GM12864 (cell line): ENCODE data around the gene TNRC6B.

Experiments
- DNase-seq: peaks from one replicate; pipeline ENCODE4 v3.0.0-alpha.2; 2011; ENCODE audit warnings: low read depth
- H3K4me3 ChIP-seq: 2 replicates; pipeline ENCODE4 v1.5.1; 2011; ENCODE audit warnings: mild to moderate bottlenecking, low read depth, low read length, control low read depth
- TF ChIP-seq, protein P1 (sequence below): IDR thresholded peaks from 2 replicates; pipeline ENCODE4 v1.5.1; 2011; ENCODE audit warnings: low read depth, mild to moderate bottlenecking, moderate library complexity, low read length, control low read depth, inconsistent platforms; ENCODE audit errors: missing control alignments

TNRC6B gene

DNA sequence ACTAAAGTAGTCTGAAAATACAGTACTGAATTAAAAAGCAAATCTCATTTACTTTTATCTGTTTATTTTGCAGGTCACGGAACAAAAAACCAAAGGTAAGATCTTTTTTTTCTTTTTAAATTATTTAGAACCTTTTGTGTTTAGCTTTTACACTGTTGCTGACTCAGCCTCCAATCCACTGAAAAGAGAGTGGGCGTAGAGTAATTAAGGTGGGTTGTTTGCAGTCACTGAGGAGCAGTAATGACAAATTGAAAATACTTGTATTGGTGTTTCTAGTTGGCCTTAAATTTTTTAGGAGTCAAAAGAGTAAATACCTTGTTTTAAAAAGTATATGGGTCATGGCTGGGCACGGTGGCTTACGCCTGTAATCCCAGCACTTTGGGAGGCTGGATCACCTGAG, 73.4 kb downstream of the TNRC6B start:
- no peak overlapping the region for H3K4me3 ChIP-seq
- no peak for DNase-seq
- TF ChIP-seq, protein P1, sequence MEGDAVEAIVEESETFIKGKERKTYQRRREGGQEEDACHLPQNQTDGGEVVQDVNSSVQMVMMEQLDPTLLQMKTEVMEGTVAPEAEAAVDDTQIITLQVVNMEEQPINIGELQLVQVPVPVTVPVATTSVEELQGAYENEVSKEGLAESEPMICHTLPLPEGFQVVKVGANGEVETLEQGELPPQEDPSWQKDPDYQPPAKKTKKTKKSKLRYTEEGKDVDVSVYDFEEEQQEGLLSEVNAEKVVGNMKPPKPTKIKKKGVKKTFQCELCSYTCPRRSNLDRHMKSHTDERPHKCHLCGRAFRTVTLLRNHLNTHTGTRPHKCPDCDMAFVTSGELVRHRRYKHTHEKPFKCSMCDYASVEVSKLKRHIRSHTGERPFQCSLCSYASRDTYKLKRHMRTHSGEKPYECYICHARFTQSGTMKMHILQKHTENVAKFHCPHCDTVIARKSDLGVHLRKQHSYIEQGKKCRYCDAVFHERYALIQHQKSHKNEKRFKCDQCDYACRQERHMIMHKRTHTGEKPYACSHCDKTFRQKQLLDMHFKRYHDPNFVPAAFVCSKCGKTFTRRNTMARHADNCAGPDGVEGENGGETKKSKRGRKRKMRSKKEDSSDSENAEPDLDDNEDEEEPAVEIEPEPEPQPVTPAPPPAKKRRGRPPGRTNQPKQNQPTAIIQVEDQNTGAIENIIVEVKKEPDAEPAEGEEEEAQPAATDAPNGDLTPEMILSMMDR = no peak

DNA sequence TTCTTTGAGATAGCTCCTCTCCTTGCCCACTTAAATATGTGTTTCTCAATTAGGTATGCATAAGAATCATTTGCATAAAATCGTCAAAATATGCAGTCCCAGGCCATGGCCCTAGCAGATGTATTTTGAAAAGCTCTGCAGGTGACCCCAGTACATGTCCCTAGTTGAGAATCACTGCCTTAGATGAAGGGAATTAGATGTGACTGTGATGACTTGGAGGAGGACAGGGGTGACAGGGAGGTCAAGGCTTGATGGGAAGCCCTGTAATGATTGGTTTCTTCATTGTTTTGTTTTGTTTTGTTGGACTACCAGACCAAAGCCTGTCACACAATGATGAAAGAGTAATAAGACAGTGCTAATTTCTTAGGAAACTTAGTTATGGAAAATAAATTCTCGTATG, 74.4 kb downstream of the TNRC6B start:
- DNase-seq = no peak
- TF ChIP-seq, protein P1 = no peak
- no peak overlapping the region for H3K4me3 ChIP-seq

DNA sequence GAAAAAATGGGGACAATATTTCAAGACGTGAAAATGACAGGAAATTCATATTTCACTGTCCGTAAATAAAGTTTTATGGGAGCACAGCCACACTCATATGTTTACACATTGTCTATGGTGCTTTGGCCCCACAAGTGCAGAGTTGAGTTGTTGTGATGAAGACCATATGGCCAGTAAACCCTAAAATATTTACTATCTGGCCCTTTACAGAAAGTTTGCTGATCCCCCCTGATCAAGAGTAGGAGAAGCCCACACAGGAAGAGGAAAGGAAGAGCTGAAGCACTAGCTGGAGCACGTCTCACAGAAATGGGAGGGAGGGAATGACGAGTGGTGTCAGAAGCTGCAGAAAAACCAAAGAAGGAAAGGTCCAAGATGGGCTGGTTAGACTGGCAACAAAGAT, 78.8 kb downstream of the TNRC6B start:
- H3K4me3 ChIP-seq = no peak overlapping the region
- no peak for DNase-seq
- TF ChIP-seq, protein P1 = no peak

DNA sequence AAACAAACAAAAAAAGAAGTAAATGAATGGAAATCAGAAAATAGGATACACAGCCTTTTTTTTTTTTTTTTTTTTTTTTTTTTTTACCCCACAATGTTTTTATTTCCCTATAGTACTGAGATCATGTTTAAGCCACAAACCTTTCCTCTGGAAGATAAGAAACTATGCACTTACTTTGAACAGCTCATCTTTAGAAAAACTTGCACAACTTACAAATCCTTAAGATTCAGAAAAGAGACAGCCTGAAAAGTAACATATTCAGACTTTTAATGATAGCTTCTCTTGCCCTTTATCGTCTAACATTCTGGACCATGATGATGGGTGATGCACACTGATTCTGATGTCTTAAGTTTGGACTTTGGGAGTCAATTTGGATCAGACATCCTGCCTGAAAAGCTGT, 80.3 kb downstream of the TNRC6B start:
- no peak overlapping the region for H3K4me3 ChIP-seq
- TF ChIP-seq, protein P1 = no peak
- no peak for DNase-seq

DNA sequence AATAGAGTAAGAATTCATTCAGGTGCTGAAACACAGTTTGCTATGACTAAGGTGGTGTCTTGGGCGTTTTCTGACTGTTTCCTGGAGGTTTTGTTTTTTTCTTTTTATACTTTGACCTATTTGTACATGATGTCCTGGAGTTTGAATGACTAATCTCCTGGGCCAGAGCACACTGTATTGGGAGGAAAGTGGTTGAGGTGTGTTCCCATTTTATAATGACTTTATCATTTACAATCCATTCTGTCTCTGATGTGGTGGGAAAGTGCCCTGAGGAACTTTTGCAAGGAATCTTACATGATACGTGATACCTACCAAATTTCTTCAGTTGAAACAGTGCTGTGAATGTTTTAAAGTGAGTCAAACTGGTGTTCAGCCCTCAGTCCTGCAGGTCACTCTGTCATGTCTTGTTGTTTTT, 80.8 kb downstream of the TNRC6B start:
- no peak overlapping the region for H3K4me3 ChIP-seq
- no peak for DNase-seq
- TF ChIP-seq, protein P1 = no peak

DNA sequence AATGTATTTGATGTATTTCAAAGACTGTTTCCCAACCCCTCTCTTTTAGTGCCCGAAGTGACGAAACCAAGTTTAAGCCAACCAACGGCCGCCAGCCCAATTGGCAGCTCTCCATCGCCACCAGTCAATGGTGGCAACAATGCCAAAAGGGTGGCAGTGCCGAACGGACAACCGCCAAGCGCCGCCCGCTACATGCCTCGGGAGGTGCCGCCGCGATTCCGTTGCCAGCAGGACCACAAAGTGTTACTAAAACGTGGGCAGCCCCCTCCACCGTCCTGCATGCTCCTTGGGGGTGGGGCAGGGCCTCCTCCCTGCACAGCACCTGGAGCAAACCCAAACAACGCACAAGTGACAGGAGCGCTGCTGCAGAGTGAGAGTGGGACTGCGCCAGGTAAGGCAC, 84.1 kb downstream of the TNRC6B start:
- DNase-seq = no peak
- H3K4me3 ChIP-seq = no peak overlapping the region
- TF ChIP-seq, protein P1 = no peak

DNA sequence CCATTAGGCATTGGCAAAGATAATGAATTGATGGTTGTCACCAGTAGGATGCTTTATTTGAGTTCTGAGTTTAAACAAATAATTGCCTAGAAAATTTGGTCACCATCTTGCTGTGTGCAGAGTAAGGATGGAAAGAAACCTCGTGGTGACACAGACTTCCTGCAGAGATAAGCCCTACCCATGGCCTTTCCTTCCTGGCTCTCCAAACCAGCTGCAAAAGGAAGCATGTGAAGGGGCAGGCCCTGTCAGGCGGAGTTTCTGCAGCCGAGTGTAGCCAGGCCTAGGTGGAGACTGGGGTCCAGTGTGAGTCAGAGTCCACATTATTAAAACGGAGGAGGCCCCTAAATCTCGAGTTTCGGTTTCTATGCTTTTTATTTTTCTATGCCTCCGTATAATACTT, 85.5 kb downstream of the TNRC6B start:
- no peak for DNase-seq
- no peak overlapping the region for H3K4me3 ChIP-seq
- TF ChIP-seq, protein P1 = no peak
